Stimulated activated CD8-positive, alpha-beta memory T cell treated with anti-CD3 and anti-CD28 coated beads, Interleukin-7, amount 100 ng/mL, for 4 hours (primary cell): ENCODE results near the gene TNXB.
"Not testable (repeated sequence)": the region's sequence is repeated elsewhere in the genome, so short reads cannot be mapped to it uniquely, and the experiment has no call there.

Experiments used
- DNase-seq, 2 donors: peaks; one replicate each; pipeline ENCODE4 v3.0.0-alpha.2; 2020; ENCODE audit warnings: low read depth in 2 of 2

The TNXB gene

DNA sequence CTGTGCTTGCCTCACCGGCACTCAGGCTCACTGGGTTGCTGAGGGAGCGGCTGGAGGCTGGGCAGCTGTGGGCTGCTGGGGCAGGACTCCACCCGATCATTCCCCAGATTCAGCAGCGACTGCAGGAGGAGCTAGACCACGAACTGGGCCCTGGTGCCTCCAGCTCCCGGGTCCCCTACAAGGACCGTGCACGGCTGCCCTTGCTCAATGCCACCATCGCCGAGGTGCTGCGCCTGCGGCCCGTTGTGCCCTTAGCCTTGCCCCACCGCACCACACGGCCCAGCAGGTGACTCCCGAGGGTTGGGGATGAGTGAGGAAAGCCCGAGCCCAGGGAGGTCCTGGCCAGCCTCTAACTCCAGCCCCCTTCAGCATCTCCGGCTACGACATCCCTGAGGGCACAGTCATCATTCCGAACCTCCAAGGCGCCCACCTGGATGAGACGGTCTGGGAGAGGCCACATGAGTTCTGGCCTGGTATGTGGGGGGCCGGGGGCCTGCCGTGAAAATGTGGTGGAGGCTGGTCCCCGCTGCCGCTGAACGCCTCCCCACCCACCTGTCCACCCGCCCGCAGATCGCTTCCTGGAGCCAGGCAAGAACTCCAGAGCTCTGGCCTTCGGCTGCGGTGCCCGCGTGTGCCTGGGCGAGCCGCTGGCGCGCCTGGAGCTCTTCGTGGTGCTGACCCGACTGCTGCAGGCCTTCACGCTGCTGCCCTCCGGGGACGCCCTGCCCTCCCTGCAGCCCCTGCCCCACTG, 68.7 kb downstream of the TNXB start:
- DNase-seq = not testable (repeated sequence)

DNA sequence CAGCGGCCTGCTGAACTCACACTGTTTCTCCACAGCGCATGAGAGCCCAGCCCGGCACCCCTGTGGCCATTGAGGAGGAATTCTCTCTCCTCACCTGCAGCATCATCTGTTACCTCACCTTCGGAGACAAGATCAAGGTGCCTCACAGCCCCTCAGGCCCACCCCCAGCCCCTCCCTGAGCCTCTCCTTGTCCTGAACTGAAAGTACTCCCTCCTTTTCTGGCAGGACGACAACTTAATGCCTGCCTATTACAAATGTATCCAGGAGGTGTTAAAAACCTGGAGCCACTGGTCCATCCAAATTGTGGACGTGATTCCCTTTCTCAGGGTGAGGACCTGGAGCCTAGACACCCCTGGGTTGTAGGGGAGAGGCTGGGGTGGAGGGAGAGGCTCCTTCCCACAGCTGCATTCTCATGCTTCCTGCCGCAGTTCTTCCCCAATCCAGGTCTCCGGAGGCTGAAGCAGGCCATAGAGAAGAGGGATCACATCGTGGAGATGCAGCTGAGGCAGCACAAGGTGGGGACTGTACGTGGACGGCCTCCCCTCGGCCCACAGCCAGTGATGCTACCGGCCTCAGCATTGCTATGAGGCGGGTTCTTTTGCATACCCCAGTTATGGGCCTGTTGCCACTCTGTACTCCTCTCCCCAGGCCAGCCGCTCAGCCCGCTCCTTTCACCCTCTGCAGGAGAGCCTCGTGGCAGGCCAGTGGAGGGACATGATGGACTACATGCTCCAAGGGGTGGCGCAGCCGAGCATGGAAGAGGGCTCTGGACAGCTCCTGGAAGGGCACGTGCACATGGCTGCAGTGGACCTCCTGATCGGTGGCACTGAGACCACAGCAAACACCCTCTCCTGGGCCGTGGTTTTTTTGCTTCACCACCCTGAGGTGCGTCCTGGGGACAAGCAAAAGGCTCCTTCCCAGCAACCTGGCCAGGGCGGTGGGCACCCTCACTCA, 69.5 kb downstream of the TNXB start:
- not testable (repeated sequence) for DNase-seq

- not testable (repeated sequence) for DNase-seq
Measured at GRCh38 chr6:32038878-32039277, 70.3 kb downstream of the TNXB start.

- not testable (repeated sequence) for DNase-seq
Measured at GRCh38 chr6:32037598-32038524, 71.3 kb downstream of the TNXB start, which contains the start of gene CYP21A2. TSS of gene CYP21A2 (plus strand) at chr6:32038415. CDS start at chr6:32038423, 8 bp downstream.

- not testable (repeated sequence) for DNase-seq
Measured at GRCh38 chr6:32037136-32037535, 72.0 kb downstream of the TNXB start.

DNA sequence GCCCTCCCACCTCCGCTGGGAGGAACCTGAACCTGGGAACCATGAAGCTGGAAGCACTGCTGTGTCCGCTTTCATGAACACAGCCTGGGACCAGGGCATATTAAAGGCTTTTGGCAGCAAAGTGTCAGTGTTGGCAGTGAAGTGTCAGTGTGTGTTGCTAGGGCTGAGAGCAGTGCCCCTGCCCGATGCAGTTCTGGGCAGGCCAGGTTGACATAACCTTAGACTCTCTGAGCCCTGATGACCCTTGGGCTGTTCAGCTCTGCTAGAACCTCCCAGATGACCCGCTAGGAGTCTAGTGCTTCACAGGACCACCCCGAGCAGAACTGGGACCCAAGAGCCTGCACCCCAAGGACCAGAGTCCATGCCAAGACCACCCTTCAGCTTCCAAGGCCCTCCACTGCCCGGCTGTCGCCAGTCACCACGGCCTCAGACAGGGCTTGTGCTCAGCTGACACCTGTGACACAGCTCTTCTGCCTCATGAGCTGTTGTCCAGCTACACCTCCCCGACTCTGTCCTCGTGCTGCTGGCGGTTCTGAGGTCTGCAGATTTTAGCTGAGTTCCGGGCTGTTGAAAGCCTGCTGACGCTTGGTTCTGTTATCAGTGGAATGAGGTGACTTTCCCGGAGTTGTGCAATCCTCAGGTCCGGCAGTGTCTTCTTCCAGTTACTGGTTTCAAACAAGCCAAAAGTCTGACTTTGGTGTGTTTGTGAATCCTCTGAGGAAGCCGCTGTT, 73.7 kb downstream of the TNXB start:
- DNase-seq = not testable (repeated sequence)

DNA sequence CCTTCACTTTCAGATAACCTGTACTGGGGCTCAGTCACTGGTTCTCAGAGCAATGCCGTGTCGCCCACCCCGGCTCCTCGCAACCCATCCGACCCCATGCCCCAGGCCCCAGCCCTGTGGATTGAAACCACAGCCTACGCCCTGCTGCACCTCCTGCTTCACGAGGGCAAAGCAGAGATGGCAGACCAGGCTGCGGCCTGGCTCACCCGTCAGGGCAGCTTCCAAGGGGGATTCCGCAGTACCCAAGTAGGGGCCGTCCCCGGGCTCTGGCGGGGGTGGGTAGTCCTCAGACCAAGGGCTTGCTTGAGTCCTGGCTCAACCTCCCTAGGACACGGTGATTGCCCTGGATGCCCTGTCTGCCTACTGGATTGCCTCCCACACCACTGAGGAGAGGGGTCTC, 79.6 kb downstream of the TNXB start:
- DNase-seq = not testable (repeated sequence)

DNA sequence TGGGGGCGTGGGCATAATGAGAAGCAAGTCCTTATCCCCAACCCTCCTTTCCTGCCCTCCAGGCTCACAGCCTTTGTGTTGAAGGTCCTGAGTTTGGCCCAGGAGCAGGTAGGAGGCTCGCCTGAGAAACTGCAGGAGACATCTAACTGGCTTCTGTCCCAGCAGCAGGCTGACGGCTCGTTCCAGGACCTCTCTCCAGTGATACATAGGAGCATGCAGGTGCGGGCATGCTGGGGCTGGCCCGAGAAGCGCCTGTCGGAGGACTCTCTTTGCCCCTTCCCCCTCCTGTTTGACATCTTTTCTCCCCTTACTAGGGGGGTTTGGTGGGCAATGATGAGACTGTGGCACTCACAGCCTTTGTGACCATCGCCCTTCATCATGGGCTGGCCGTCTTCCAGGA, 80.5 kb downstream of the TNXB start:
- not testable (repeated sequence) for DNase-seq

DNA sequence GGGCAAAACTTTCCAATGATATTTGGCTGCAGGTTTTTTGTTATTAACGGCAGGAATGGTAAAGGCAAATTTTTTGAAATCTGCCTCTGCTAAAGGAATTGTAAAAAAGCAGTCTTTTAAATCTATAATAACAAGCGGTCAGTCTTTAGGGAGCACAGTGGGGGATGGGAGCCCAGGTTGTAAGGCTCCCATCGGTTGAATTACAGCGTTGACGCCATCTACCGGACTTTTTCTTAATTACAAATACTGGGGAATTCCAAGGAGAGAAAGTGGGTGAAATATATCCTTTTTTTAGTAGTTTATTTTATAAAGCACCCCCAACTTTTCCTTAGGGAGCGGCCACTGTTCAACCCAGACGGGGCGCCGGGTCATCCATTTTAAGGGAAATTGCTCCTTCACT, 87.0 kb downstream of the TNXB start:
- not testable (repeated sequence) for DNase-seq

DNA sequence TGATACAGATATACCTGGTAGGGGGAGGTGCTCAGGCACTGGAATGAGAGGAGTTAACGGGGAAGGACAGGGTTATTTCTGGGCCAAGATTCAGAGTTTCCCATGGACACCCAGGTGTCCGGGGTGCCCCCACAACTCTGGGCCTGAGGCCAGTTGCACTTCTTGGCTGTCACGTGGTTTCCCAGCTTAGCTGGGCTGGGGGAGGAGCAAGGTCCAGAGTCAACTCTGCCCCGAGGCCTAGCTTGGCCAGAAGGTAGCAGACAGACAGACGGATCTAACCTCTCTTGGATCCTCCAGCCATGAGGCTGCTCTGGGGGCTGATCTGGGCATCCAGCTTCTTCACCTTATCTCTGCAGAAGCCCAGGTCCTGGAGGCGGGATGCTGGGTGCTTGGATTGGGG, 94.6 kb downstream of the TNXB start, which contains the start of gene C4B:
Gene C4B, plus strand, starts transcription at position 249 of the 400 bp plus-strand sequence. Its CDS starts 51 bp downstream, at position 300.
- not testable (repeated sequence) for DNase-seq

DNA sequence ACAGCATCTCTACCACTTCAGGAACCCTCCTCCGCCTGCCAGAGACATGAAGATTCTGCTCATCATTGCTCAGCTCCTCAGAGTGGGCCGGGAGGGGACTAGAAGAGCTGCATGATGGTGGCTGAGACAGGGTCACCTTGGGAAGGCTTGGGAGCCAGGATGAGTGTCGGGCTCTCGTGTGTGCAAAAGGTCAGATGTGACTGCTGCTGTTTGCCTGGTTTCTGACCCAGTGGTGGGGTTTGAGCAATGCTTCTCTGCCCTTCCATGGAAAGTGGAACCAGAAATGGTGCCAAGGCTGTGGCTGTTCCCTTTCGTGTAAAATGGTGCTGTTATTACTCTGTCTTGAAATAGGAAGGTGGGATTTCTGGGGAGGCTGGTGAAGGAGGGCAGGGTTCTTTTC, 95.4 kb downstream of the TNXB start:
- not testable (repeated sequence) for DNase-seq

GRCh38 chr6:32012941-32013617, 96.1 kb downstream of the TNXB start:
- DNase-seq = not testable (repeated sequence)

GRCh38 chr6:32010856-32011530, 98.1 kb downstream of the TNXB start:
- DNase-seq = not testable (repeated sequence)

DNA sequence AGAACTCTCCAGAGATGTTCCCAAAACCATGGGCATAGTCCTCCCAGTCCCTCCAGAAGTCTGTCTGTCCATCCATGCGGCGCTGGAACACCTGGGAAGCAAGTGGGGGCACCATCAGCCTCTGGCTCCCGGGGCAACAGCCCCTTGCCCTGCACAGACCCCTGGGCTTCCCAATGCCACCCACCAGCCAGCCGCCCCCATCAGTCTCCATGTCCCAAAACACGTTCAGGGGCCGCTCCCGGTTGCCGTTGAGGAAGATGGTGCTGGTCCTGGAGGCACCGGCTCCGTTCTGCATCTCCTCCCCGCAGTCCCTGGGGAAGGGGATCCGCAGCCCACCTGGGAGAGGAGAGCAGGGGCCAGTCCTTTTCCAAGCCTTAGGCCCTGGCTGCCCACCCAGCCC, 99.6 kb downstream of the TNXB start:
- DNase-seq = not testable (repeated sequence)

- not testable (repeated sequence) for DNase-seq
Measured at GRCh38 chr6:32008616-32009015, 100.5 kb downstream of the TNXB start.

DNA sequence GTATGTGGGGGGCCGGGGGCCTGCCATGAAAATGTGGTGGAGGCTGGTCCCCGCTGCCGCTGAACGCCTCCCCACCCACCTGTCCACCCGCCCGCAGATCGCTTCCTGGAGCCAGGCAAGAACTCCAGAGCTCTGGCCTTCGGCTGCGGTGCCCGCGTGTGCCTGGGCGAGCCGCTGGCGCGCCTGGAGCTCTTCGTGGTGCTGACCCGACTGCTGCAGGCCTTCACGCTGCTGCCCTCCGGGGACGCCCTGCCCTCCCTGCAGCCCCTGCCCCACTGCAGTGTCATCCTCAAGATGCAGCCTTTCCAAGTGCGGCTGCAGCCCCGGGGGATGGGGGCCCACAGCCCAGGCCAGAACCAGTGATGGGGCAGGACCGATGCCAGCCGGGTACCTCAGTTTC, 101.1 kb downstream of the TNXB start:
- not testable (repeated sequence) for DNase-seq

DNA sequence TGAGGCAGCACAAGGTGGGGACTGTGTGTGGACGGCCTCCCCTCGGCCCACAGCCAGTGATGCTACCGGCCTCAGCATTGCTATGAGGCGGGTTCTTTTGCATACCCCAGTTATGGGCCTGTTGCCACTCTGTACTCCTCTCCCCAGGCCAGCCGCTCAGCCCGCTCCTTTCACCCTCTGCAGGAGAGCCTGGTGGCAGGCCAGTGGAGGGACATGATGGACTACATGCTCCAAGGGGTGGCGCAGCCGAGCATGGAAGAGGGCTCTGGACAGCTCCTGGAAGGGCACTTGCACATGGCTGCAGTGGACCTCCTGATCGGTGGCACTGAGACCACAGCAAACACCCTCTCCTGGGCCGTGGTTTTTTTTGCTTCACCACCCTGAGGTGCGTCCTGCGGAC, 102.1 kb downstream of the TNXB start:
- not testable (repeated sequence) for DNase-seq

DNA sequence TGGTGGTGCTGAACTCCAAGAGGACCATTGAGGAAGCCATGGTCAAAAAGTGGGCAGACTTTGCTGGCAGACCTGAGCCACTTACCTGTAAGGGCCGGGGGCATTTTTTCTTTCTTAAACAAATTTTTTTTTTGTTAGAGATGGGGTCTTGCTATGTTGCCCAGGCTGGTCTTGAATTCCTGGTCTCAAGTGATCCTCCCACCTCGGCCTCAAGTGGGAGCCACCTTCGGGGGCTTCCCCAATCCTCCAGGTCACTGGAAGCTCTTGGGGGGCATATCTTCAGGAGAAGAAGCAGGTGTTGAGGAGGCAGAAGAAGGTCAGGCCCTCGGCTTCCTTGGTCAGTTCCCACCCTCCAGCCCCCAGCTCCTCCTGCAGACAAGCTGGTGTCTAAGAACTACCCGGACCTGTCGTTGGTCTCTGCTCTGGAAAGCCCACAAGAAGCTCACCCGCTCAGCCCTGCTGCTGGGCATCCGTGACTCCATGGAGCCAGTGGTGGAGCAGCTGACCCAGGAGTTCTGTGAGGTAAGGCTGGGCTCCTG, 103.1 kb downstream of the TNXB start:
- not testable (repeated sequence) for DNase-seq

GRCh38 chr6:32005538-32005880, 103.6 kb downstream of the TNXB start:
- DNase-seq = not testable (repeated sequence)
